HepG2 (cell line): Measurements from ENCODE around the gene TXNDC11.

ENCODE experiments used
- BRCA1 ChIP-seq: sonication (generic); formaldehyde crosslinking; IDR thresholded peaks from 2 replicates; pipeline ENCODE4 v1.4.0; 2020; ENCODE audit warnings: missing genetic modification reagents
- CBX2 ChIP-seq, 2 experiments: fragments of 200-600 bp in 1 of 2; sonication (generic); formaldehyde crosslinking in 1 of 2; IDR thresholded peaks; 2 replicates each; pipeline versions ENCODE4 v1.7.0 to v1.8.1; 2018 to 2022; ENCODE audit warnings: low read depth in 2 of 2, low read length in 1 of 2, mild to moderate bottlenecking in 1 of 2, missing genetic modification reagents in 1 of 2
- FOSL1 ChIP-seq: sonication (generic); formaldehyde crosslinking; IDR thresholded peaks from 2 replicates; pipeline ENCODE4 v1.9.0; 2021; ENCODE audit warnings: missing genetic modification reagents, borderline replicate concordance
- JUN ChIP-seq: sonication (generic); formaldehyde crosslinking; IDR thresholded peaks from 2 replicates; pipeline ENCODE4 v1.4.0; 2020; ENCODE audit warnings: mild to moderate bottlenecking, missing genetic modification reagents
- MEF2D ChIP-seq: sonication (generic); formaldehyde crosslinking; IDR thresholded peaks from 2 replicates; pipeline ENCODE4 v1.5.1; 2020; ENCODE audit warnings: mild to moderate bottlenecking, missing genetic modification reagents
- TAF15 ChIP-seq: fragments of 200-400 bp; formaldehyde crosslinking; IDR thresholded peaks from one replicate; pipeline ENCODE4 v1.6.1; 2018; ENCODE audit warnings: mild to moderate bottlenecking, low read depth, low read length; ENCODE audit not compliant: poor library complexity, severe bottlenecking
- ZNF124 ChIP-seq: sonication (generic); formaldehyde crosslinking; IDR thresholded peaks from 2 replicates; pipeline ENCODE4 v1.4.0; 2020; ENCODE audit warnings: missing genetic modification reagents
- TF ChIP-seq, protein P1 (sequence below): sonication (generic); formaldehyde crosslinking; IDR thresholded peaks from 2 replicates; pipeline ENCODE4 v1.5.0; 2020; ENCODE audit warnings: mild to moderate bottlenecking, missing genetic modification reagents, moderate library complexity
- TF ChIP-seq, protein P2 (sequence below): sonication (generic); formaldehyde crosslinking; IDR thresholded peaks from 2 replicates; pipeline ENCODE4 v1.5.1; 2020; ENCODE audit warnings: missing genetic modification reagents, mild to moderate bottlenecking, borderline replicate concordance
- TF ChIP-seq, protein P3 (sequence below): sonication (generic); formaldehyde crosslinking; IDR thresholded peaks from 2 replicates; pipeline ENCODE4 v1.4.0; 2020; ENCODE audit warnings: missing genetic modification reagents

DNA sequence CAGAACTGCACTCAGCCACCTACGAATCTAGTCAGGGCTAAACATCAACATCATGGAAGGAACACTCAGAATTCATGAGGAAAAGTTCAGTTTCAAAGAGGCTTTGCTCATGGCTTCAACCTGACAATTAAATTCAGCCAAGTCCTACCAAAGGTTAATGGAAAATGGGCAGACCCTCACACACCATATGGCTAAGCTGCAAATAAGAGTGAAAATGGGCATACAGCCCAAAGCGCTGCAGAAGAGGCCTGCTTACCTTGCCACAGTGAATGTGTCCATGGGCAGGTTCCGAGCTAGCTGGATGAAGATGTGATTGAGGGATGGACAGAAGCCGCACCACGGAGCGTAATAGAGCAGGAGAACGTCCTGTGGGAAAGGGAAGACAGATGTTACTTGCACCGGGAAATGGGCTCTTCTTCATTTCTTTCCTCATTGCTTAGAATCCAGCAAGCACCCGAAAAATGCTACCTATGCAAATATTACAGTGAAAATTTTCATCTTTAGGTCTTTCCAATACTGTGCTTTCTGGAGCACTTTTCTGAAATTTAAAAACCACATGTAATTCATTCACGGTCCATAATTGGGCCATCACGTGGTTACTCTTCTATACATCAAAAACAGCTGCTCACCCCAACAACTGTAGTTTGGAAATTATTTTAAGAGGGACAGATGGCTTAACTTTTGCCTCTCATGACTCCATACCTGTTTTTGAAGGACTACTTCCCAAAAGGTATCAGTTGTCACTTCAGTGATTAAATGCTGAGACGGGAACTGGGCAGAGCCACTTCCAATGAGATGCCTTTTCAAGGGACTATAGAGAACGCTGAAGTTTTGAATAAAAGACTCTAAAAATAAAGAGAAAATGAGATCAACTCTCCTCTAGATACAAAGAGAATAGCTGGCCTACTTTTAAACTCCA is 54.8 kb downstream of the TXNDC11 start:
- TF ChIP-seq, protein P1, sequence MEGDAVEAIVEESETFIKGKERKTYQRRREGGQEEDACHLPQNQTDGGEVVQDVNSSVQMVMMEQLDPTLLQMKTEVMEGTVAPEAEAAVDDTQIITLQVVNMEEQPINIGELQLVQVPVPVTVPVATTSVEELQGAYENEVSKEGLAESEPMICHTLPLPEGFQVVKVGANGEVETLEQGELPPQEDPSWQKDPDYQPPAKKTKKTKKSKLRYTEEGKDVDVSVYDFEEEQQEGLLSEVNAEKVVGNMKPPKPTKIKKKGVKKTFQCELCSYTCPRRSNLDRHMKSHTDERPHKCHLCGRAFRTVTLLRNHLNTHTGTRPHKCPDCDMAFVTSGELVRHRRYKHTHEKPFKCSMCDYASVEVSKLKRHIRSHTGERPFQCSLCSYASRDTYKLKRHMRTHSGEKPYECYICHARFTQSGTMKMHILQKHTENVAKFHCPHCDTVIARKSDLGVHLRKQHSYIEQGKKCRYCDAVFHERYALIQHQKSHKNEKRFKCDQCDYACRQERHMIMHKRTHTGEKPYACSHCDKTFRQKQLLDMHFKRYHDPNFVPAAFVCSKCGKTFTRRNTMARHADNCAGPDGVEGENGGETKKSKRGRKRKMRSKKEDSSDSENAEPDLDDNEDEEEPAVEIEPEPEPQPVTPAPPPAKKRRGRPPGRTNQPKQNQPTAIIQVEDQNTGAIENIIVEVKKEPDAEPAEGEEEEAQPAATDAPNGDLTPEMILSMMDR (CRISPR knock-in tag) = no peak
- TF ChIP-seq CBX2 (IDR thresholded peaks at IDR 0.05; ENCODE audit: low read depth, low read length) = no peak
- no peak for TF ChIP-seq CBX2 (CRISPR knock-in tag; IDR thresholded peaks at IDR 0.05; ENCODE audit: low read depth)
- TF ChIP-seq, protein P2, sequence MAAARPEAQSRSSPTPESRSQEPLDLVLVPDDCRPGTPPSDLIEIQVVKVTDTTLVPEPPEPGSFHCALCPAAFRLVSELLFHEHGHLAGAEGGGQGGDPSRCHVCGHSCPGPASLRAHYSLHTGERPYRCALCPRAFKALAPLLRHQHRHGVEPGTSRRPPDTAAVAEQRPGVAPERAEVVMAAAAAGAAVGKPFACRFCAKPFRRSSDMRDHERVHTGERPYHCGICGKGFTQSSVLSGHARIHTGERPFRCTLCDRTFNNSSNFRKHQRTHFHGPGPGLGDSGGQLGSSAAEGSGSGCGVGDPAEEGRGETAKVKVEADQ = no peak
- TF ChIP-seq MEF2D (CRISPR knock-in tag) = no peak
- no peak for TF ChIP-seq FOSL1 (CRISPR knock-in tag)
- no peak for TF ChIP-seq JUN (CRISPR knock-in tag)
- TF ChIP-seq, protein P3, sequence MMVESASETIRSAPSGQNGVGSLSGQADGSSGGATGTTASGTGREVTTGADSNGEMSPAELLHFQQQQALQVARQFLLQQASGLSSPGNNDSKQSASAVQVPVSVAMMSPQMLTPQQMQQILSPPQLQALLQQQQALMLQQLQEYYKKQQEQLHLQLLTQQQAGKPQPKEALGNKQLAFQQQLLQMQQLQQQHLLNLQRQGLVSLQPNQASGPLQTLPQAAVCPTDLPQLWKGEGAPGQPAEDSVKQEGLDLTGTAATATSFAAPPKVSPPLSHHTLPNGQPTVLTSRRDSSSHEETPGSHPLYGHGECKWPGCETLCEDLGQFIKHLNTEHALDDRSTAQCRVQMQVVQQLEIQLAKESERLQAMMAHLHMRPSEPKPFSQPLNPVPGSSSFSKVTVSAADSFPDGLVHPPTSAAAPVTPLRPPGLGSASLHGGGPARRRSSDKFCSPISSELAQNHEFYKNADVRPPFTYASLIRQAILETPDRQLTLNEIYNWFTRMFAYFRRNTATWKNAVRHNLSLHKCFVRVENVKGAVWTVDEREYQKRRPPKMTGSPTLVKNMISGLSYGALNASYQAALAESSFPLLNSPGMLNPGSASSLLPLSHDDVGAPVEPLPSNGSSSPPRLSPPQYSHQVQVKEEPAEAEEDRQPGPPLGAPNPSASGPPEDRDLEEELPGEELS (CRISPR knock-in tag) = no peak
- TF ChIP-seq ZNF124 (CRISPR knock-in tag) = no peak
- no peak for TF ChIP-seq TAF15
- TF ChIP-seq BRCA1 (CRISPR knock-in tag) = no peak
